ENCODE results near the gene ITGB7.

The ITGB7 gene, protein sequence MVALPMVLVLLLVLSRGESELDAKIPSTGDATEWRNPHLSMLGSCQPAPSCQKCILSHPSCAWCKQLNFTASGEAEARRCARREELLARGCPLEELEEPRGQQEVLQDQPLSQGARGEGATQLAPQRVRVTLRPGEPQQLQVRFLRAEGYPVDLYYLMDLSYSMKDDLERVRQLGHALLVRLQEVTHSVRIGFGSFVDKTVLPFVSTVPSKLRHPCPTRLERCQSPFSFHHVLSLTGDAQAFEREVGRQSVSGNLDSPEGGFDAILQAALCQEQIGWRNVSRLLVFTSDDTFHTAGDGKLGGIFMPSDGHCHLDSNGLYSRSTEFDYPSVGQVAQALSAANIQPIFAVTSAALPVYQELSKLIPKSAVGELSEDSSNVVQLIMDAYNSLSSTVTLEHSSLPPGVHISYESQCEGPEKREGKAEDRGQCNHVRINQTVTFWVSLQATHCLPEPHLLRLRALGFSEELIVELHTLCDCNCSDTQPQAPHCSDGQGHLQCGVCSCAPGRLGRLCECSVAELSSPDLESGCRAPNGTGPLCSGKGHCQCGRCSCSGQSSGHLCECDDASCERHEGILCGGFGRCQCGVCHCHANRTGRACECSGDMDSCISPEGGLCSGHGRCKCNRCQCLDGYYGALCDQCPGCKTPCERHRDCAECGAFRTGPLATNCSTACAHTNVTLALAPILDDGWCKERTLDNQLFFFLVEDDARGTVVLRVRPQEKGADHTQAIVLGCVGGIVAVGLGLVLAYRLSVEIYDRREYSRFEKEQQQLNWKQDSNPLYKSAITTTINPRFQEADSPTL

GRCh38 chr12:53207042-53207441 is at the start of gene ITGB7:
Gene ITGB7 (minus strand): TSS chr12:53207251. CDS start chr12:53200443, 6,808 bp downstream.
- Histone ChIP-seq H3K4me1 (ENCODE audit: control insufficient read depth, insufficient read depth, low read length) (peaks cover 36% of the 10 kb centered on the region), H3K9me3 (ENCODE audit: control insufficient read depth, low read length) (no peaks in the 10 kb centered on the region), H3K4me3 (ENCODE audit: low read length) (no peak within 1 kb of the TSS), H3K36me3 (ENCODE audit: control insufficient read depth, insufficient read depth, low read length, severe bottlenecking) (peaks cover 16% of the 10 kb centered on the region), H3K27me3 (replicated peaks; ENCODE audit: control insufficient read depth, insufficient read depth, low read length) (no peaks in the 10 kb centered on the region), H3K9ac (ENCODE audit: low read length) (peak within 1 kb of the TSS; percentile 74)
- no peak for DNase-seq (ENCODE audit: low read depth)

- H3K9me3 ChIP-seq (ENCODE audit: control insufficient read depth, low read length) = no peaks in the 10 kb centered on the region
- peaks cover 22% of the 10 kb centered on the region for H3K4me1 ChIP-seq (ENCODE audit: control insufficient read depth, insufficient read depth, low read length)
- DNase-seq (ENCODE audit: low read depth) = no peak
- peaks cover 17% of the 10 kb centered on the region for H3K36me3 ChIP-seq (ENCODE audit: control insufficient read depth, insufficient read depth, low read length, severe bottlenecking)
- no peak overlapping the region for H3K4me3 ChIP-seq (ENCODE audit: low read length)
- H3K9ac ChIP-seq (ENCODE audit: low read length) = no peak overlapping the region
- H3K27me3 ChIP-seq (replicated peaks; ENCODE audit: control insufficient read depth, insufficient read depth, low read length) = no peaks in the 10 kb centered on the region
Measured at GRCh38 chr12:53255996-53256395, 48.9 kb upstream of the ITGB7 start.

GRCh38 chr12:53254816-53255545 is 47.9 kb upstream of the ITGB7 start:
- peaks cover 17% of the 10 kb centered on the region for H3K36me3 ChIP-seq (ENCODE audit: control insufficient read depth, insufficient read depth, low read length, severe bottlenecking)

DNA sequence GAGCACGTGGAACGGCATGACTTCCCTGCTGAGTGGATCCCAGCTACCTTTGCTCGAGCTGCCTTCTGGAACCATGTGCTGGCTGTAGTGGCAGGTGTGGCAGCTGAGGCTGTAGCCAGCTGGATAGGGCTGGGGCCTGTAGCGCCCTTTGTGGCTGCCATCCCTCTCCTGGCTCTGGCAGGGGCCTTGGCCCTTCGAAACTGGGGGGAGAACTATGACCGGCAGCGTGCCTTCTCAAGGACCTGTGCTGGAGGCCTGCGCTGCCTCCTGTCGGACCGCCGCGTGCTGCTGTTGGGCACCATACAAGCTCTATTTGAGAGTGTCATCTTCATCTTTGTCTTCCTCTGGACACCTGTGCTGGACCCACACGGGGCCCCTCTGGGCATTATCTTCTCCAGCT is 46.2 kb upstream of the ITGB7 start:
- H3K9ac ChIP-seq (ENCODE audit: low read length) = peak overlapping the region; percentile 87
- no peak for DNase-seq (ENCODE audit: low read depth)
- H3K36me3 ChIP-seq (ENCODE audit: control insufficient read depth, insufficient read depth, low read length, severe bottlenecking) = peaks cover 17% of the 10 kb centered on the region
- H3K4me1 ChIP-seq (ENCODE audit: control insufficient read depth, insufficient read depth, low read length) = peaks cover 26% of the 10 kb centered on the region
- no peaks in the 10 kb centered on the region for H3K9me3 ChIP-seq (ENCODE audit: control insufficient read depth, low read length)
- H3K27me3 ChIP-seq (replicated peaks; ENCODE audit: control insufficient read depth, insufficient read depth, low read length) = no peaks in the 10 kb centered on the region
- peak overlapping the region; percentile 86 for H3K4me3 ChIP-seq (ENCODE audit: low read length)

More at GRCh38 chr12:53254816-53255545, 47.9 kb upstream of the ITGB7 start:
- H3K27me3 ChIP-seq (replicated peaks; ENCODE audit: control insufficient read depth, insufficient read depth, low read length) = no peaks in the 10 kb centered on the region
- H3K9ac ChIP-seq (ENCODE audit: low read length) = no peak overlapping the region
- H3K4me3 ChIP-seq (ENCODE audit: low read length) = no peak overlapping the region
- H3K4me1 ChIP-seq (ENCODE audit: control insufficient read depth, insufficient read depth, low read length) = peaks cover 26% of the 10 kb centered on the region
- no peak for DNase-seq (ENCODE audit: low read depth)
- no peaks in the 10 kb centered on the region for H3K9me3 ChIP-seq (ENCODE audit: control insufficient read depth, low read length)

DNA sequence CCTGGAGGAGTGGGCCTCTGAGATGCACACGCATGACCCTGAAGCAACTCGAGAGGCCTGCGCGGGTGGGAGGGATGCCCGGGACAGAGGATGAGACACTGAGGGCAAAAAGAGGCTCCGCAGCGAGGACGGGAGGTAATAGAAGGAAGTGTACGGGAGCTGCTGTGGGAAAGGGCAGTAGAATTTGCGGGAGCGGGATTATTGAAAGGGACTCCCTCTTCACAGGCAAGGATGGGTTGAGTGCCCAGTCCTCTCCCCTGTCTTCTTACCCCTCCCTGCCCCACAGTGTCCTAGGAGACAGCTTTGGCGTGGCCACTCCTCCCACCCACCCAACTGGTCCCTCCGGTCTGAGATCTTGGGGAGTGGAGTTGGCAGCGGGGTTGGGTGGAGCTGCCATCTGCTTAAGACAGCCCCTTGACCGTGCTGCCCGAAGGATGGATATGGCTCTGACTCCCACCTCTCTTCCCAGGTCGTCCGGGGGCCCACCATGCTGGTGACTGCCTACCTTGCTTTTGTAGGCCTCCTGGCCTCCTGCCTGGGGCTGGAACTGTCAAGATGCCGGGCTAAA is 45.4 kb upstream of the ITGB7 start:
- no peaks in the 10 kb centered on the region for H3K27me3 ChIP-seq (replicated peaks; ENCODE audit: control insufficient read depth, insufficient read depth, low read length)
- H3K4me1 ChIP-seq (ENCODE audit: control insufficient read depth, insufficient read depth, low read length) = peaks cover 26% of the 10 kb centered on the region
- DNase-seq (ENCODE audit: low read depth) = no peak
- H3K9ac ChIP-seq (ENCODE audit: low read length) = peak overlapping the region; percentile 87
- H3K9me3 ChIP-seq (ENCODE audit: control insufficient read depth, low read length) = no peaks in the 10 kb centered on the region
- peak overlapping the region; percentile 86 for H3K4me3 ChIP-seq (ENCODE audit: low read length)
- peaks cover 17% of the 10 kb centered on the region for H3K36me3 ChIP-seq (ENCODE audit: control insufficient read depth, insufficient read depth, low read length, severe bottlenecking)

- Histone ChIP-seq H3K27me3 (replicated peaks; ENCODE audit: control insufficient read depth, insufficient read depth, low read length) (no peaks in the 10 kb centered on the region), H3K4me1 (ENCODE audit: control insufficient read depth, insufficient read depth, low read length) (peaks cover 26% of the 10 kb centered on the region), H3K9me3 (ENCODE audit: control insufficient read depth, low read length) (no peaks in the 10 kb centered on the region), H3K9ac (ENCODE audit: low read length) (peak overlapping the region; percentile 87), H3K4me3 (ENCODE audit: low read length) (peak overlapping the region; percentile 86), H3K36me3 (ENCODE audit: control insufficient read depth, insufficient read depth, low read length, severe bottlenecking) (peaks cover 17% of the 10 kb centered on the region)
- peak; percentile 91 for DNase-seq (ENCODE audit: low read depth)
Measured at GRCh38 chr12:53251477-53252348, 44.7 kb upstream of the ITGB7 start.

DNA sequence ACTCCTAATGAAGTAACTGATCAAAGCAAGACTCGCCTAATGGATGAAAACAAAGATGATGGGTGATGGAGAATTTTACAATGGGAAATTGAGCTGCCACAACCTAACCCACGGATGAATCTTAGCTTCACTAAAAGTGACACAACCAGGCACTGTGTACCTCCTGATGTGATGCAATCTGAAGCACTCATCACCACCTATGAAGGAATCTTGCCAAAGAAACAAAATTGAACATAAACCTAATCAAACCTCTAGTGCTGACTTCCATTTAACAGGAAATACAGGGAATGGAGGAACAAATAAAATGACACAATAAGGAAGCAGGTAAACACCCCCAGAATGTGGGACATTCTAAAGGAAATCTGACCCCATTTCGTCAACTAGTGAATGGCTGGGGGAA is 38.2 kb upstream of the ITGB7 start:
- DNase-seq (ENCODE audit: low read depth) = no peak
- H3K27me3 ChIP-seq (replicated peaks; ENCODE audit: control insufficient read depth, insufficient read depth, low read length) = peaks cover 22% of the 10 kb centered on the region

GRCh38 chr12:53244337-53244736 is 37.3 kb upstream of the ITGB7 start:
- Histone ChIP-seq H3K36me3 (ENCODE audit: control insufficient read depth, insufficient read depth, low read length, severe bottlenecking) (no peaks in the 10 kb centered on the region), H3K4me3 (ENCODE audit: low read length) (no peak overlapping the region), H3K9me3 (ENCODE audit: control insufficient read depth, low read length) (no peaks in the 10 kb centered on the region), H3K4me1 (ENCODE audit: control insufficient read depth, insufficient read depth, low read length) (no peaks in the 10 kb centered on the region), H3K9ac (ENCODE audit: low read length) (no peak overlapping the region), H3K27me3 (replicated peaks; ENCODE audit: control insufficient read depth, insufficient read depth, low read length) (peaks cover 22% of the 10 kb centered on the region)
- DNase-seq (ENCODE audit: low read depth) = no peak

More for the DNA sequence above, 38.2 kb upstream of the ITGB7 start:
- Histone ChIP-seq H3K36me3 (ENCODE audit: control insufficient read depth, insufficient read depth, low read length, severe bottlenecking) (no peaks in the 10 kb centered on the region), H3K4me3 (ENCODE audit: low read length) (no peak overlapping the region), H3K4me1 (ENCODE audit: control insufficient read depth, insufficient read depth, low read length) (no peaks in the 10 kb centered on the region), H3K9ac (ENCODE audit: low read length) (no peak overlapping the region), H3K9me3 (ENCODE audit: control insufficient read depth, low read length) (no peaks in the 10 kb centered on the region)

DNA sequence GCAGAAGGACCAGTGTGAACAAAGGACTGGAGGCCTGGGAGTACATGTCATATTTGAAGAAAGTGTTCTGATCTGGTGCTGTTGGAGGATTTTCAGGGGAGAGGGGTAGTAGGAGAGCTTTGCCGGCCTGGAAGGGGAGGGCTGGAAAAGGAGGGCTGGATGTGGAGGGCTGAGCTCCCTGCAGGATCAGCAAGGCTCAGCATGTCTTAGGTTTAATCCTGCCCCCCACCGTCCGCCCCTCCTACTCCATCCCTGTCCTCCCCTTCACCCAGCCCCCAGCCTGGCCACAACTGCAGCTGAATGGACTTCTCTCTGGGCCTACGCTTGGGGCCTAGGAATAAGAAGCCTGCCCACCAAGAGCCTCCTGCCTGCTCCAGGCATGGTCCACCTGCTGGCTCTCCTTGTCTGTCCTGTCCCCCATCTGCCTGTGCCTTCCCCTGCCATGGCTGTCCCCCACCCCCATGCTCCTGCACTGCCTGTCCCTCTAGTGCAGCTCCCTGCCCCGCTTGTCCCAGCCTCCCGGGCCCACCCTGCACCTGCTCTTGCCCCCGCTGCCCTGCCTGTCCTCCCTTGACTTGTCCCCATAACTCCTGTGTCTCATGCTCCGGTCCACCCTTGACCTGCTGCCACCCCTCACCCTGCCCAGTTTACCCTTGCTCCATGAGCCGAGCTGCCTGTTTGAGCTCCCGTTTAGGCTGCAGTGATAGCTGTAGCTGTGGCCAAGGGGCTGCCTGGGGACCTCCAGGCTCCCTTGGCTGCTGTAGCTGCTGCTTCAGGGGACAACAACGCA is 34.8 kb upstream of the ITGB7 start:
- DNase-seq (ENCODE audit: low read depth) = no peak
- Histone ChIP-seq H3K27me3 (replicated peaks; ENCODE audit: control insufficient read depth, insufficient read depth, low read length) (peaks cover 26% of the 10 kb centered on the region), H3K9ac (ENCODE audit: low read length) (no peak overlapping the region), H3K36me3 (ENCODE audit: control insufficient read depth, insufficient read depth, low read length, severe bottlenecking) (no peaks in the 10 kb centered on the region), H3K9me3 (ENCODE audit: control insufficient read depth, low read length) (no peaks in the 10 kb centered on the region), H3K4me3 (ENCODE audit: low read length) (no peak overlapping the region), H3K4me1 (ENCODE audit: control insufficient read depth, insufficient read depth, low read length) (no peaks in the 10 kb centered on the region)

Measured in adipocyte (in vitro differentiated cells).